Immature natural killer cell (primary cell): ENCODE measurements around the gene FRMD5. TPM values are rescaled to one million over a fixed set of nuclear protein-coding genes. Genes with fewer than 3 reads are reported as not detected.

Experiments
- DNase-seq, 3 donors: peaks; one replicate each; pipeline ENCODE4 v3.0.0; 2022; ENCODE audit warnings: mixed read lengths in 1 of 3
- H3K27ac Mint-ChIP-seq, 6 donors: one replicate each; pipeline ENCODE4 v1.8.0; 2020; ENCODE audit warnings: mixed read lengths in 6 of 6, mild to moderate bottlenecking in 5 of 6, inconsistent platforms in 4 of 6, moderate library complexity in 3 of 6
- H3K27me3 Mint-ChIP-seq, 3 donors: one replicate each; pipeline ENCODE4 v1.8.0; 2020 to 2021; ENCODE audit warnings: low read depth in 3 of 3, mild to moderate bottlenecking in 3 of 3, mixed read lengths in 3 of 3, moderate library complexity in 3 of 3, inconsistent platforms in 1 of 3
- H3K36me3 Mint-ChIP-seq, 3 donors: one replicate each; pipeline ENCODE4 v1.8.0; 2020; ENCODE audit warnings: mixed read lengths in 3 of 3, inconsistent platforms in 2 of 3, mild to moderate bottlenecking in 2 of 3
- H3K4me1 Mint-ChIP-seq, 2 donors: one replicate each; pipeline ENCODE4 v1.8.0; 2020; ENCODE audit warnings: inconsistent platforms in 2 of 2, mild to moderate bottlenecking in 2 of 2, mixed read lengths in 2 of 2, moderate library complexity in 1 of 2
- H3K4me3 Mint-ChIP-seq, 5 donors: one replicate each; pipeline ENCODE4 v1.8.0; 2020; ENCODE audit warnings: mild to moderate bottlenecking in 5 of 5, mixed read lengths in 5 of 5, inconsistent platforms in 3 of 5, moderate library complexity in 3 of 5
- H3K9me3 Mint-ChIP-seq, 6 donors: one replicate each; pipeline ENCODE4 v1.8.0; 2020; ENCODE audit warnings: mild to moderate bottlenecking in 6 of 6, mixed read lengths in 6 of 6, inconsistent platforms in 4 of 6, moderate library complexity in 3 of 6
- polyA plus RNA-seq, 3 donors: library from polyadenylated mRNA; unstranded; fragments of 300-500 nt; fragmentation: Illumina TruSeq; gene quantifications; one replicate each; pipeline ENCODE4 v1.2.3, GENCODE V29; 2021

The FRMD5 gene
- polyA plus RNA-seq, 3 donors from 2014 or later = 0.08 to 0.75 (median 0.21) TPM

DNA sequence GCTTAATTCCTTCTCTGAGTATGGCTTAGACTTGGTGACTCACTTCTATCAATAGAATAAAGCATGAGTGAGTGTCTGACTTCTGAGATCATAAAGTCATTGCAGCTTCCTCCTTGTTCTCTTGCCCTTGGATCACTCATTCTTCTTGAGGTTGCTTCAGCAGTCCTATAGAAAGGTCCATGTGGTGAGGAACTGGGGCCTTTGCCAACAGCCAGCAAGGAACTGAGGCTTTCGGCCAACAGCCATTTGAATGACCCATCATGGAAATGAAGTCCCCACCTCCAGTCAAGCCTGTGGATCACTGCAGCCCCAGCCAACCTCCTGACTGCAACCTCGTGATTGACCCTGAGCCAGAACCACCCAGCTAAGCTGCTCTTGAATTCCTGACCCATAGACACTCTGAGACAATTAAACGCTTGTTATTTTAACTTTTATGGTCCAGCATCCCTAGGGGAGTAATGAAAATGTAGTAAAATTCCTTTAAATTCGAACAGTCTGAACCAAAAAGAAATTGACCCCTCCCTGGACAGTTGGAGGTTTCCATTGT is 283.8 kb downstream of the FRMD5 start:
- no peak overlapping the region for H3K4me3 Mint-ChIP-seq
- H3K27ac Mint-ChIP-seq = no peak overlapping the region
- H3K36me3 Mint-ChIP-seq = no peaks in the 10 kb centered on the region
- H3K4me1 Mint-ChIP-seq = no peaks in the 10 kb centered on the region
- no peaks in the 10 kb centered on the region for H3K9me3 Mint-ChIP-seq
- H3K27me3 Mint-ChIP-seq = peaks cover 0 to 6% (median 2%) of the 10 kb centered on the region in 3 donors
- no peak for DNase-seq

DNA sequence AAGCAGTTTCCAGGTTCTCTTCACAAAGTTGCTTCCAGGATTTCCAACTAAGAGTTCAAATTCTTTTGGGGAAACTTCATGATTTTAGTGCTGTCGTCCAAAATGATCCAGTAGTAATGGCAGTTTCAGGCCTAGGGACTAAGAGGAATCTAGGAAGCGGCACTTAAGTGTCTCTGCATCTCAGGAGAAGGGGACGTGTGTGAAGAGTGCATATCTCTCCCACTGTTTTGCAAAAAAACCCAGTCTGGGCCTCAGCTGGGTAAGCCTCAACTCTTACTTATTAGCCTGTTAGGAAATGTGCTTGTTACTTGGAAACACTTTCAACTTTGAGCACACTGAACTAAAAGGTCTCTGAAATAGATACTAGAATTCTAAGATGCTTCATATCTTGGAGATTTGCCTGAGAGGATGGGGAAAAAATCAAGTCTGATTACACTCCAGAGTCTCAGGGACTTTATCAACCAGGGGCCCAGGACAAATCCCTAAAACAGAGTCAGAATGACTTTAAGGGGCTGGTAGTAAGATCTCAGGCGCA is 286.5 kb downstream of the FRMD5 start:
- no peak overlapping the region for H3K4me3 Mint-ChIP-seq
- peaks cover 2 to 6% (median 3%) of the 10 kb centered on the region in 3 donors for H3K27me3 Mint-ChIP-seq
- H3K36me3 Mint-ChIP-seq = no peaks in the 10 kb centered on the region
- peaks cover 0 to 2% of the 10 kb centered on the region in 2 donors for H3K4me1 Mint-ChIP-seq
- DNase-seq = no peak
- H3K9me3 Mint-ChIP-seq = no peaks in the 10 kb centered on the region
- H3K27ac Mint-ChIP-seq = no peak overlapping the region

- H3K4me3 Mint-ChIP-seq = no peak overlapping the region
- peaks cover 2 to 3% (median 3%) of the 10 kb centered on the region in 3 donors for H3K27me3 Mint-ChIP-seq
- H3K27ac Mint-ChIP-seq = no peak overlapping the region
- no peaks in the 10 kb centered on the region for H3K9me3 Mint-ChIP-seq
- DNase-seq = no peak
- H3K4me1 Mint-ChIP-seq = peaks cover 0 to 2% of the 10 kb centered on the region in 2 donors
- H3K36me3 Mint-ChIP-seq = no peaks in the 10 kb centered on the region
Measured at GRCh38 chr15:43905755-43906154, 289.3 kb downstream of the FRMD5 start.

DNA sequence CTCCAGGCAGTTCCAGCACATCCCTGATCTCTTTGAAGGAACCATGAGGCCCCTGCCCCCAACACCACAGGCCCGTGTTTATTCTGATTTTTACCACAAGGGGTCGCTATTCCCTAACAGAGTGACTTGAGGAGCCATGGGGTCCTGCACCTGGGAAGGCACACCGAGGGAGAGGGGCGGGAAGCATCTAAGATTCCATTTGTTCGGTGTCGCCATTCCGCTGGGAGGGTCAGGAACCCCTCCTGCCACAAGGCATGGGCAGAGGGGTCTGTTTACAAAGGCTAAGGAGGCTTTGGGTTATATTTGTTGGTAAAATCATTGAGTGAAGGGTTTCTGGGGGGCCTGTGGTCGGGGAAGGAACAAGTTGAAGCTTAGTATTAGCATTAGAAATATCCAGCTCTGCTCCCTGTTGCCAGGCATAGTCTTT is 291.2 kb downstream of the FRMD5 start:
- H3K27ac Mint-ChIP-seq = no peak overlapping the region
- H3K9me3 Mint-ChIP-seq = no peaks in the 10 kb centered on the region
- H3K36me3 Mint-ChIP-seq = no peaks in the 10 kb centered on the region
- H3K4me3 Mint-ChIP-seq = no peak overlapping the region
- H3K4me1 Mint-ChIP-seq = peaks cover 0 to 2% of the 10 kb centered on the region in 2 donors
- peaks cover 0 to 3% (median 2%) of the 10 kb centered on the region in 3 donors for H3K27me3 Mint-ChIP-seq
- DNase-seq = peak; percentile 23 to 39 (median 26)

DNA sequence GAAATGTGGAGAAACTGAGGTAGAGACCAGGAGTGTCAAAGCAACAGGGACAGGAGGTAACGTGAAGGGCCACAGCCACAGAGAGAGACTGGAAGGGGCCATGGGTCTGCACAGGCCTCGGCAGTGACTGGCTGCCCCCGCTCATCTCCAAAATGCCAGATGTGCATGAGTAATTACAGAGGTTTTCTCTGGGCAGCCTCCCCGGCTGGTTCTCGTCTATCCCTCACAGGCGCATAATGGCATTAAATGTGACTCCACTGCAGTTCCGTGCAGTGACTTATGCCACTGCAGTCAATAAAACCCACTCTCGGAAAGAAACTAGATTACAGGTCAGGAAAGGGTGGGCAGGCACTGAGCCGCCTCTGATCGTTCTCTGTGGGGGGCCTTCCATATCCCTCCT is 293.6 kb downstream of the FRMD5 start:
- no peaks in the 10 kb centered on the region for H3K9me3 Mint-ChIP-seq
- DNase-seq = no peak
- peaks cover 0 to 4% (median 3%) of the 10 kb centered on the region in 3 donors for H3K27me3 Mint-ChIP-seq
- no peaks in the 10 kb centered on the region for H3K36me3 Mint-ChIP-seq
- peaks cover 0 to 2% of the 10 kb centered on the region in 2 donors for H3K4me1 Mint-ChIP-seq
- H3K4me3 Mint-ChIP-seq = no peak overlapping the region
- H3K27ac Mint-ChIP-seq = no peak overlapping the region

GRCh38 chr15:43900996-43901395 is 294.1 kb downstream of the FRMD5 start:
- peaks cover 0 to 2% of the 10 kb centered on the region in 2 donors for H3K4me1 Mint-ChIP-seq
- H3K9me3 Mint-ChIP-seq = no peaks in the 10 kb centered on the region
- H3K36me3 Mint-ChIP-seq = no peaks in the 10 kb centered on the region
- DNase-seq = no peak
- no peak overlapping the region for H3K4me3 Mint-ChIP-seq
- H3K27me3 Mint-ChIP-seq = peaks cover 0 to 4% (median 3%) of the 10 kb centered on the region in 3 donors
- H3K27ac Mint-ChIP-seq = no peak overlapping the region

GRCh38 chr15:43899928-43900327 is 295.1 kb downstream of the FRMD5 start:
- H3K27ac Mint-ChIP-seq = no peak overlapping the region
- no peaks in the 10 kb centered on the region for H3K9me3 Mint-ChIP-seq
- no peaks in the 10 kb centered on the region for H3K36me3 Mint-ChIP-seq
- H3K4me1 Mint-ChIP-seq = peaks cover 0 to 2% of the 10 kb centered on the region in 2 donors
- no peak for DNase-seq
- no peak overlapping the region for H3K4me3 Mint-ChIP-seq
- H3K27me3 Mint-ChIP-seq = peaks cover 0 to 4% (median 3%) of the 10 kb centered on the region in 3 donors

DNA sequence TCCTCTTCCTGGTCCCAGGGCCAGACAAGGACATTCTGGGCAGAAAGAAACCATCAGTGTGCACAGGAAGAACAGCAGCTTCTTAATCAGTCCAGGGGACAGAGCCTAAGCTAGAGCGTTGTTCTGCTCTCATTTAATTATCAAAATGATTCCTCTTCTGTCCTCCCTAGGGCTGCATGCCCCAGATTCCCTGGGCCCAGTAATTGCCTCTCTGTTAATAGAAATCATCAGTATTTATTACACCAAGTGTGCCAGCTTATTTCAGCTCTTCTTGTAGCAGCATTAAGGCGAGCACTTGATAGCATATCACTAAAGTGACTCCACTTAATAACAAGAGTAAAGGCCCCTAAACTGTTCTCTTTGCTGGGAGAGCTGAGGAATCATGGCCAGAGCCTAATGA is 296.2 kb downstream of the FRMD5 start:
- H3K4me3 Mint-ChIP-seq = no peak overlapping the region
- no peaks in the 10 kb centered on the region for H3K36me3 Mint-ChIP-seq
- H3K4me1 Mint-ChIP-seq = peaks cover 0 to under 1% of the 10 kb centered on the region in 2 donors
- no peak for DNase-seq
- H3K27me3 Mint-ChIP-seq = peaks cover 0 to 4% (median 2%) of the 10 kb centered on the region in 3 donors
- H3K9me3 Mint-ChIP-seq = no peaks in the 10 kb centered on the region
- H3K27ac Mint-ChIP-seq = peak overlapping the region in 1 of 6 donors; percentile 17

DNA sequence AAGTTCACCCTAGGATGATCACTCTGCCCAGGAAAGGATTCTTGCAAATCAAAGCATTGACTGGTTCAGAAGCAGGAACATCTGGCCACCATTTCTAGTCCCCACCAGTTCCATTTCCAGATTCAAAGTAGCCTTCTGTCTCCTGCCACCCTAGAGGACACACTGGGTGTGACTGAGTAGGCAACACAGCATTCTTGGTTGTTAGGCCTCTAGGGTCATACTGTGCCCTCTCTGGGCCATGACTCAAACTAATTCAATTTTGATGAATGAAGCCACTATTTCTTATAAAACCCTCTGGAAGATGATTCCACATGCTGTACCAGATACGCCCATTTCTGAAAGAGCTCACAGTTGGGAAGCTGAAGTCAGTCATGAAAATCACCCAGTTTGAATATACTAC is 298.5 kb downstream of the FRMD5 start:
- H3K4me3 Mint-ChIP-seq = no peak overlapping the region
- H3K4me1 Mint-ChIP-seq = no peaks in the 10 kb centered on the region
- no peak overlapping the region for H3K27ac Mint-ChIP-seq
- peaks cover 0 to 4% (median 0%) of the 10 kb centered on the region in 3 donors for H3K27me3 Mint-ChIP-seq
- H3K9me3 Mint-ChIP-seq = no peaks in the 10 kb centered on the region
- DNase-seq = no peak
- H3K36me3 Mint-ChIP-seq = no peaks in the 10 kb centered on the region

DNA sequence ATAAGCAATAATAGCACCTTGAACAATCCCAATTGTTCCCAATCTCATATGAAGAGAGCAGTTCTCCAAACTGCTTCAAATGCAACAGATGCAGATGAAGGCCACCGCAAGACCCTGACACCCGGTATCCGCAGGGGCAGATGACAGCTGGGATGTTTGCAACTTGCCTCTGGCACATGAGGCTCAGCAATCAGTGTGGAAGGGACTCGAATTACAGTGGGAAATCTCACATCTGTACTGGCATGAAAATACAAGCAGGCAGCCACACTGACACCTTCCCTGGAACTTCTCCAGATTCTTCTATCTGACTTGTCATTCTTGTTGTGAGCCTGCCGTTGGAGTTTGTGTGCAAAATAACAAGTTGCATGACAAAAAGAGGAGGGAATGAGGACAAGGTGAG is 299.5 kb downstream of the FRMD5 start:
- no peaks in the 10 kb centered on the region for H3K36me3 Mint-ChIP-seq
- H3K4me1 Mint-ChIP-seq = no peaks in the 10 kb centered on the region
- peaks cover 0 to 1% (median 0%) of the 10 kb centered on the region in 6 donors for H3K9me3 Mint-ChIP-seq
- no peak overlapping the region for H3K27ac Mint-ChIP-seq
- H3K4me3 Mint-ChIP-seq = no peak overlapping the region
- no peak for DNase-seq
- peaks cover 0 to 4% (median 0%) of the 10 kb centered on the region in 3 donors for H3K27me3 Mint-ChIP-seq

GRCh38 chr15:43893956-43894355 is 301.1 kb downstream of the FRMD5 start:
- no peak for DNase-seq
- Mint-ChIP-seq H3K4me1 (no peaks in the 10 kb centered on the region), H3K27me3 (peaks cover 0 to 4% (median 0%) of the 10 kb centered on the region in 3 donors), H3K9me3 (peaks cover 0 to 1% (median 0%) of the 10 kb centered on the region in 6 donors), H3K27ac (no peak overlapping the region), H3K4me3 (no peak overlapping the region), H3K36me3 (no peaks in the 10 kb centered on the region)

- Mint-ChIP-seq H3K27ac (no peak overlapping the region), H3K27me3 (peaks cover 0 to 2% (median 0%) of the 10 kb centered on the region in 3 donors), H3K36me3 (peaks cover 0 to 3% (median 0%) of the 10 kb centered on the region in 3 donors), H3K4me3 (no peak overlapping the region), H3K9me3 (peaks cover 0 to 1% (median 0%) of the 10 kb centered on the region in 6 donors), H3K4me1 (no peaks in the 10 kb centered on the region)
- DNase-seq = no peak
Measured at GRCh38 chr15:43889042-43889441, 306.0 kb downstream of the FRMD5 start.

- no peaks in the 10 kb centered on the region for H3K4me1 Mint-ChIP-seq
- no peak overlapping the region for H3K4me3 Mint-ChIP-seq
- peaks cover 0 to 1% (median 0%) of the 10 kb centered on the region in 6 donors for H3K9me3 Mint-ChIP-seq
- peaks cover 0 to 3% (median 0%) of the 10 kb centered on the region in 3 donors for H3K36me3 Mint-ChIP-seq
- H3K27me3 Mint-ChIP-seq = peaks cover 0 to 2% (median 0%) of the 10 kb centered on the region in 3 donors
- no peak overlapping the region for H3K27ac Mint-ChIP-seq
- DNase-seq = no peak
Measured at GRCh38 chr15:43887901-43888300, 307.2 kb downstream of the FRMD5 start.

- Mint-ChIP-seq H3K4me3 (no peak overlapping the region), H3K9me3 (peaks cover 0 to 1% (median 0%) of the 10 kb centered on the region in 6 donors), H3K36me3 (peaks cover 0 to 3% (median 0%) of the 10 kb centered on the region in 3 donors), H3K27me3 (peaks cover 0 to 2% (median 0%) of the 10 kb centered on the region in 3 donors), H3K4me1 (no peaks in the 10 kb centered on the region), H3K27ac (no peak overlapping the region)
- no peak for DNase-seq
Measured at GRCh38 chr15:43886558-43886957, 308.5 kb downstream of the FRMD5 start.
